ENCODE measurements around the gene BPIFA2. TPM values are rescaled to one million over a fixed set of nuclear protein-coding genes. Genes with fewer than 3 reads are reported as not detected.

The BPIFA2 gene
- total and polyA plus RNA-seq, 2 donors (not counting 1 experiment from before 2014, with no cell fraction given) = not detected

GRCh38 chr20:33166533-33167113, 1.3 kb upstream of the BPIFA2 start:
- peaks cover 13% of the 10 kb centered on the region for H3K27me3 Mint-ChIP-seq
- H3K36me3 ChIP-seq (replicated peaks in 1 of 2; ENCODE audit: control extremely low read depth in 1 of 2, control insufficient read depth in 1 of 2, extremely low read depth in 1 of 2, insufficient read depth in 2 of 2, low read length in 1 of 2) = no peaks in the 10 kb centered on the region
- no peak overlapping the region for H3K27ac Mint-ChIP-seq
- H3K79me2 ChIP-seq (ENCODE audit: control insufficient read depth, insufficient read depth, low read length) = no peaks in the 10 kb centered on the region
- TF ChIP-seq EZH2 (IDR thresholded peaks at IDR 0.05; ENCODE audit: borderline replicate concordance, insufficient read depth, low read depth, low read length, poor library complexity, severe bottlenecking) = no peak
- no peak for TF ChIP-seq CTCF (IDR thresholded peaks at IDR 0.05)
- H3K4me1 Mint-ChIP-seq = no peaks in the 10 kb centered on the region
- DNase-seq (no peak), ATAC-seq (ENCODE audit: low read depth) (no peak)
- WGBS (ENCODE audit: insufficient coverage) = 87% methylated on average over 8 of the region's 8 CpGs
- no peaks in the 10 kb centered on the region for H4K20me1 ChIP-seq (ENCODE audit: control insufficient read depth, insufficient read depth, low read length, poor library complexity, severe bottlenecking)
- intact Hi-C loops (cut with micrococcal nuclease) = no loop called here
- ChIA-PET CTCF (no interaction called here), POLR2A (no interaction called here)
- H3K4me3 Mint-ChIP-seq = no peak overlapping the region
- H3K27me3 ChIP-seq (replicated peaks in 1 of 4; ENCODE audit: control extremely low read depth in 1 of 4, control insufficient read depth in 3 of 4, insufficient read depth in 4 of 4, low read length in 3 of 4) = peaks cover 0 to 8% (median 1%) of the 10 kb centered on the region in 4 experiments
- H3K9me3 ChIP-seq (ENCODE audit: control extremely low read depth in 1 of 3, control insufficient read depth in 2 of 3, insufficient read depth in 1 of 3, low read length in 2 of 3) = peaks cover 0 to 14% (median 12%) of the 10 kb centered on the region in 3 donors
- no peaks in the 10 kb centered on the region for H3K4me1 ChIP-seq (ENCODE audit: control insufficient read depth in 2 of 2, insufficient read depth in 2 of 2, low read length in 2 of 2)
- peaks cover 8% of the 10 kb centered on the region for H3K9me3 Mint-ChIP-seq (ENCODE audit: insufficient read depth)
- no peak overlapping the region for H3K27ac ChIP-seq (ENCODE audit: low read length in 2 of 2)
- H3K9ac ChIP-seq (ENCODE audit: low read length) = no peak overlapping the region
- no peak overlapping the region for H2AFZ ChIP-seq (ENCODE audit: insufficient read depth, low read depth, low read length, poor library complexity, severe bottlenecking)
- no peak overlapping the region for H3K4me2 ChIP-seq (replicated peaks; ENCODE audit: low read depth, low read length, poor library complexity, severe bottlenecking)
- no peak overlapping the region for H3K4me3 ChIP-seq (ENCODE audit: control extremely low read depth in 1 of 5, extremely low read depth in 1 of 5, insufficient read depth in 1 of 5, low read depth in 2 of 5, low read length in 4 of 5)

- H3K27ac Mint-ChIP-seq = no peak overlapping the region
- no peaks in the 10 kb centered on the region for H3K79me2 ChIP-seq (ENCODE audit: control insufficient read depth, insufficient read depth, low read length)
- no peak overlapping the region for H3K9ac ChIP-seq (ENCODE audit: low read length)
- H3K9me3 ChIP-seq (ENCODE audit: control extremely low read depth in 1 of 3, control insufficient read depth in 2 of 3, insufficient read depth in 1 of 3, low read length in 2 of 3) = peaks cover 0 to 14% (median 12%) of the 10 kb centered on the region in 3 donors
- no peaks in the 10 kb centered on the region for H3K36me3 ChIP-seq (replicated peaks in 1 of 2; ENCODE audit: control extremely low read depth in 1 of 2, control insufficient read depth in 1 of 2, extremely low read depth in 1 of 2, insufficient read depth in 2 of 2, low read length in 1 of 2)
- H3K27me3 Mint-ChIP-seq = peaks cover 10% of the 10 kb centered on the region
- no peak overlapping the region for H2AFZ ChIP-seq (ENCODE audit: insufficient read depth, low read depth, low read length, poor library complexity, severe bottlenecking)
- no peaks in the 10 kb centered on the region for H4K20me1 ChIP-seq (ENCODE audit: control insufficient read depth, insufficient read depth, low read length, poor library complexity, severe bottlenecking)
- H3K27me3 ChIP-seq (replicated peaks in 1 of 4; ENCODE audit: control extremely low read depth in 1 of 4, control insufficient read depth in 3 of 4, insufficient read depth in 4 of 4, low read length in 3 of 4) = peaks cover 0 to 8% (median 1%) of the 10 kb centered on the region in 4 experiments
- intact Hi-C loops (cut with micrococcal nuclease) = no loop called here
- no peak overlapping the region for H3K27ac ChIP-seq (ENCODE audit: low read length in 2 of 2)
- TF ChIP-seq EZH2 (IDR thresholded peaks at IDR 0.05; ENCODE audit: borderline replicate concordance, insufficient read depth, low read depth, low read length, poor library complexity, severe bottlenecking) = no peak
- peak; percentile 58 for TF ChIP-seq CTCF (IDR thresholded peaks at IDR 0.05)
- H3K4me2 ChIP-seq (replicated peaks; ENCODE audit: low read depth, low read length, poor library complexity, severe bottlenecking) = no peak overlapping the region
- DNase-seq = no peak
- H3K4me1 ChIP-seq (ENCODE audit: control insufficient read depth in 2 of 2, insufficient read depth in 2 of 2, low read length in 2 of 2) = no peaks in the 10 kb centered on the region
- CTCF ChIA-PET = no interaction called here
- H3K9me3 Mint-ChIP-seq (ENCODE audit: insufficient read depth) = peaks cover 8% of the 10 kb centered on the region
- no peak overlapping the region for H3K4me3 Mint-ChIP-seq
- no peak overlapping the region for H3K4me3 ChIP-seq (ENCODE audit: control extremely low read depth in 1 of 5, extremely low read depth in 1 of 5, insufficient read depth in 1 of 5, low read depth in 2 of 5, low read length in 4 of 5)
- WGBS (ENCODE audit: insufficient coverage) = 56% methylated on average over 5 of the region's 8 CpGs
- ATAC-seq (ENCODE audit: low read depth) = no peak
- no peaks in the 10 kb centered on the region for H3K4me1 Mint-ChIP-seq
- POLR2A ChIA-PET = no interaction called here
These were observed 1.3 kb downstream of the BPIFA2 start for GRCh38 chr20:33169176-33169794.

Data from B cell (primary cell).